RWPE2 (cell line): ENCODE measurements around the gene TRAPPC3.

ENCODE experiments used
- ATAC-seq: fragments of 200-7000 bp; cut with Tn5 transposase; 3 replicates; pipeline ENCODE4 v1.9.1; 2021; ENCODE audit warnings: low read depth
- DNase-seq: peaks from one replicate; pipeline ENCODE4 v3.0.0-alpha.2; 2020; ENCODE audit warnings: low spot score
- H3K27ac ChIP-seq: fragments of 450-650 bp; 2 replicates; pipeline ENCODE4 v1.5.1; 2017; ENCODE audit warnings: mild to moderate bottlenecking; ENCODE audit not compliant: poor library complexity, severe bottlenecking
- H3K27me3 ChIP-seq: fragments of 250-450 bp; sonication (Bioruptor Pico); 2 replicates; pipeline ENCODE4 v1.5.1; 2021; ENCODE audit warnings: mild to moderate bottlenecking, moderate library complexity; ENCODE audit not compliant: insufficient read depth, poor library complexity, severe bottlenecking
- H3K36me3 ChIP-seq: fragments of 250-450 bp; sonication (Bioruptor Pico); 2 replicates; pipeline ENCODE4 v1.5.1; 2020; ENCODE audit warnings: low read depth, mild to moderate bottlenecking, moderate library complexity
- H3K4me1 ChIP-seq: fragments of 250-450 bp; sonication (Bioruptor Pico); 2 replicates; pipeline ENCODE4 v1.5.1; 2021; ENCODE audit warnings: mild to moderate bottlenecking, moderate library complexity; ENCODE audit not compliant: insufficient read depth, poor library complexity, severe bottlenecking
- H3K4me3 ChIP-seq: fragments of 250-450 bp; sonication (Bioruptor Pico); 2 replicates; pipeline ENCODE4 v1.5.1; 2021; ENCODE audit warnings: mild to moderate bottlenecking, moderate library complexity; ENCODE audit not compliant: severe bottlenecking
- H3K9me3 ChIP-seq: fragments of 250-450 bp; sonication (Bioruptor Pico); 2 replicates; pipeline ENCODE4 v1.5.1; 2021; ENCODE audit warnings: mild to moderate bottlenecking, moderate library complexity; ENCODE audit not compliant: severe bottlenecking
- CTCF ChIP-seq: fragments of 450-650 bp; IDR thresholded peaks from one replicate; pipeline ENCODE4 v1.5.1; 2017; ENCODE audit warnings: mild to moderate bottlenecking, moderate library complexity; ENCODE audit not compliant: poor library complexity, severe bottlenecking

Gene TRAPPC3

DNA sequence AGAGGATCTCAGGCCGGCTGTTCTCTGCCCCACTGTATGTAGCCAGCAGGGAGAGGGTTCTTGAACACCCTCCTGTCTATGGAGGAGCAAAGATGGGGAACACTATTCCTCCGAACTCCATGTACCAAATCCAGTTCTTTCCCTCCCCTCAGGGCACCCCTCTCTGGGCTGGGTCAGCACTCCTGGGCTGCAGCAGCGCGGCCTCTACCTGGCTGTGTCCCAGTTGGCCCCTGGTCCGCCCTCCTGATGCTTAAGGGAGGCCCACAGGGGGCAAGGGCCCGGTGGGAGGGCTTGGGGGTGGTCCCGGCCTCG is 61.1 kb downstream of the TRAPPC3 start:
- Histone ChIP-seq H3K4me1 (no peaks in the 10 kb centered on the region), H3K36me3 (peaks cover 24% of the 10 kb centered on the region), H3K27me3 (no peaks in the 10 kb centered on the region), H3K4me3 (peak overlapping the region; percentile 65), H3K9me3 (no peaks in the 10 kb centered on the region), H3K27ac (peak overlapping the region; percentile 50)
- ATAC-seq (no peak), DNase-seq (no peak)
- TF ChIP-seq CTCF, result no peak

GRCh38 chr1:36087233-36088123 is 61.8 kb downstream of the TRAPPC3 start:
- Histone ChIP-seq H3K36me3 (peaks cover 16% of the 10 kb centered on the region), H3K27me3 (no peaks in the 10 kb centered on the region), H3K9me3 (no peaks in the 10 kb centered on the region), H3K4me3 (no peak overlapping the region), H3K4me1 (no peaks in the 10 kb centered on the region), H3K27ac (no peak overlapping the region)
- TF ChIP-seq CTCF, result no peak
- no peak for DNase-seq
- no peak for ATAC-seq
